Measurements from ENCODE around the gene OR2T27.
"Not testable (repeated sequence)": the region's sequence is repeated elsewhere in the genome, so short reads cannot be mapped to it uniquely, and the experiment has no call there.

Gene OR2T27

GRCh38 chr1:248639652-248640051, 15.7 kb downstream of the OR2T27 start:
- FAIRE-seq: not testable (repeated sequence)

GRCh38 chr1:248636612-248637011, 18.7 kb downstream of the OR2T27 start:
- not testable (repeated sequence) for FAIRE-seq

GRCh38 chr1:248634991-248635390, 20.3 kb downstream of the OR2T27 start, which contains the start of gene OR2T11:
Gene OR2T11 (minus strand): TSS chr1:248635091. CDS start chr1:248627128, 7,963 bp downstream.
- FAIRE-seq: not testable (repeated sequence)

GRCh38 chr1:248631354-248632008, 23.8 kb downstream of the OR2T27 start:
- FAIRE-seq: no peak

GRCh38 chr1:248630551-248630950, 24.8 kb downstream of the OR2T27 start:
- FAIRE-seq: no peak

- no peak for FAIRE-seq
Measured at GRCh38 chr1:248627971-248628844, 27.1 kb downstream of the OR2T27 start.

GRCh38 chr1:248625971-248626370, 29.4 kb downstream of the OR2T27 start:
- FAIRE-seq: no peak

- FAIRE-seq: no peak
Measured at GRCh38 chr1:248625166-248625565, 30.2 kb downstream of the OR2T27 start.

- FAIRE-seq: peak; percentile 96
Measured at GRCh38 chr1:248622570-248623001, 32.7 kb downstream of the OR2T27 start.

GRCh38 chr1:248621770-248622169, 33.6 kb downstream of the OR2T27 start:
- FAIRE-seq: no peak

GRCh38 chr1:248618878-248619277, 36.5 kb downstream of the OR2T27 start:
- peak; percentile 91 for FAIRE-seq

- FAIRE-seq: no peak
Measured at GRCh38 chr1:248618119-248618518, 37.2 kb downstream of the OR2T27 start.

- FAIRE-seq: no peak
Measured at GRCh38 chr1:248613742-248614141, 41.6 kb downstream of the OR2T27 start.

- FAIRE-seq: no peak
Measured at GRCh38 chr1:248611883-248612414, 43.4 kb downstream of the OR2T27 start.

- no peak for FAIRE-seq
Measured at GRCh38 chr1:248610301-248610700, 45.0 kb downstream of the OR2T27 start.

All from TTC549 (cell line).